IMR-90 (cell line): ENCODE measurements around the gene LDLRAD4.

Experiments used
- CTCF ChIP-seq: conservative IDR thresholded peaks from 2 replicates; pipeline ENCODE4 v1.5.1; 2012; ENCODE audit warnings: mild to moderate bottlenecking, low read depth, low read length, improper control_type of control experiment
- POLR2A ChIP-seq: IDR thresholded peaks from 2 replicates; pipeline ENCODE4 v1.6.1; 2012; ENCODE audit warnings: mild to moderate bottlenecking, low read depth, low read length
- RAD21 ChIP-seq: IDR thresholded peaks from 2 replicates; pipeline ENCODE4 v1.6.1; 2012; ENCODE audit warnings: low read length, improper control_type of control experiment
- RFX5 ChIP-seq: IDR thresholded peaks from 2 replicates; pipeline ENCODE4 v1.8.0; 2012; ENCODE audit warnings: low read depth, mild to moderate bottlenecking, low read length, moderate library complexity
- TF ChIP-seq, protein P1 (sequence below): fragments of 150-350 bp; IDR thresholded peaks from 2 replicates; pipeline ENCODE4 v1.6.1; 2016; ENCODE audit warnings: low read depth, mild to moderate bottlenecking, low read length, moderate library complexity, borderline replicate concordance

- TF ChIP-seq CTCF (no peak), RAD21 (no peak), POLR2A (no peak), RFX5 (no peak)
- TF ChIP-seq, protein P1, sequence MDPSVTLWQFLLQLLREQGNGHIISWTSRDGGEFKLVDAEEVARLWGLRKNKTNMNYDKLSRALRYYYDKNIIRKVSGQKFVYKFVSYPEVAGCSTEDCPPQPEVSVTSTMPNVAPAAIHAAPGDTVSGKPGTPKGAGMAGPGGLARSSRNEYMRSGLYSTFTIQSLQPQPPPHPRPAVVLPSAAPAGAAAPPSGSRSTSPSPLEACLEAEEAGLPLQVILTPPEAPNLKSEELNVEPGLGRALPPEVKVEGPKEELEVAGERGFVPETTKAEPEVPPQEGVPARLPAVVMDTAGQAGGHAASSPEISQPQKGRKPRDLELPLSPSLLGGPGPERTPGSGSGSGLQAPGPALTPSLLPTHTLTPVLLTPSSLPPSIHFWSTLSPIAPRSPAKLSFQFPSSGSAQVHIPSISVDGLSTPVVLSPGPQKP = no peak
Observed at GRCh38 chr18:13191031-13191430, 27.5 kb upstream of the LDLRAD4 start.
